ENCODE data around the gene LRRTM4. TPM values are rescaled to one million over a fixed set of nuclear protein-coding genes. Genes with fewer than 3 reads are reported as not detected.
A peak's percentile ranks its signal among the peaks of the same experiment; 100 is the strongest.

LRRTM4 gene
- total RNA-seq, 1 experiment from 2014 or later, result 0.13 TPM

DNA sequence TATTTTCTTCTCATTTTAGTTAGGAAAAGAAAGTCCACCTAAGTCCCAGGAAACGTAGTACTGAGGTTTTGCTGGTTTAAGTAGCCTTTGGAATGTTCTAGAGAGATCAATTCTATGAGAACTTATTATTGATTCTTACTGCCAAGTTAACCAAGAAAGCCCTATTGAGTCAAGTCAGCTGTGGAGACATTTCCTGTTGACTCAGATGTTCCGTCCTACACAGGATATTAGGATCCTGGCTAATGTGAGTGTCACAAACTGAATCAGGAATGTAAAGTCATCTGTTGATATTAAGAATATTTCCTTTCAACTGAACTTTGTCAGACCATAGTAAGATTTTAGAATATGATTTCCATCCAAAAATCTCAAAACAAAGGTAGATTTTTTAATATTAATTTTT is 654.3 kb downstream of the LRRTM4 start:
- TF ChIP-seq EZH2 (IDR thresholded peaks at IDR 0.05; ENCODE audit: borderline replicate concordance, low read depth, low read length, poor library complexity, severe bottlenecking), result no peak
- no peak for TF ChIP-seq CTCF (conservative IDR thresholded peaks at IDR 0.05; ENCODE audit: low read depth, low read length)
- DNase-seq (ENCODE audit: low spot score), result peak; percentile 77
- CTCF ChIA-PET, result no interaction called here
- intact Hi-C loops (cut with micrococcal nuclease; ENCODE audit: unreplicated experiment), result no loop called here
- BruUV-seq (replicated peaks), result no TSS peak
- Histone ChIP-seq H3K36me3 (ENCODE audit: insufficient read depth, low read length, poor library complexity, severe bottlenecking) (no peaks in the 10 kb centered on the region), H3K4me1 (ENCODE audit: insufficient read depth, low read length, poor library complexity, severe bottlenecking) (peaks cover 23% of the 10 kb centered on the region), H3K4me3 (ENCODE audit: low read depth, low read length, poor library complexity, severe bottlenecking) (no peak overlapping the region), H3K9me3 (ENCODE audit: low read depth, low read length, poor library complexity, severe bottlenecking) (no peaks in the 10 kb centered on the region), H3K27ac (ENCODE audit: low read depth, low read length, poor library complexity, severe bottlenecking) (peak overlapping the region; percentile 52), H3K27me3 (replicated peaks; ENCODE audit: insufficient read depth, low read depth, low read length, poor library complexity) (no peaks in the 10 kb centered on the region)
- POLR2A ChIA-PET (ENCODE audit: low non-redundant PET), result no interaction called here

DNA sequence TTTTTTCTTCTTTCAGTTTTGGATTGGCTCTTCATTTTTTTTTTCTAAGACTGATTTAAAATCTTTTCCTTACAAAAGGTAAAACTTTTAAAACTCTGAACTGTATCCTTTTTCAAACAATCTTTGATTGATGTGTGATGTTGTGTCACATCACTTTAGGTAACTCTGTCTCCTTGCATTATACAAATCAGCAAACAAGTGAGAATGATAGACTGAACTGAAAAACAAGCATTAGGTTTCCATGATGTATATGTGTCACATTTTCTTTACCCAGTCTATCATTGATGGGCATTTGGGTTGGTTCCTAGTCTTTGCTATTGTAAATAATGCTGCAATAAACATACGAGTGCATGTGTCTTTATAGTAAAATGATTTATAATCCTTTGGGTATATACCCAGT is 655.7 kb downstream of the LRRTM4 start:
- BruUV-seq (replicated peaks), result no TSS peak
- Histone ChIP-seq H3K9me3 (ENCODE audit: low read depth, low read length, poor library complexity, severe bottlenecking) (no peaks in the 10 kb centered on the region), H3K4me1 (ENCODE audit: insufficient read depth, low read length, poor library complexity, severe bottlenecking) (peaks cover 23% of the 10 kb centered on the region), H3K4me3 (ENCODE audit: low read depth, low read length, poor library complexity, severe bottlenecking) (no peak overlapping the region), H3K27me3 (replicated peaks; ENCODE audit: insufficient read depth, low read depth, low read length, poor library complexity) (no peaks in the 10 kb centered on the region), H3K27ac (ENCODE audit: low read depth, low read length, poor library complexity, severe bottlenecking) (no peak overlapping the region), H3K36me3 (ENCODE audit: insufficient read depth, low read length, poor library complexity, severe bottlenecking) (no peaks in the 10 kb centered on the region)
- POLR2A ChIA-PET (ENCODE audit: low non-redundant PET), result no interaction called here
- CTCF ChIA-PET, result no interaction called here
- no peak for DNase-seq (ENCODE audit: low spot score)
- TF ChIP-seq EZH2 (IDR thresholded peaks at IDR 0.05; ENCODE audit: borderline replicate concordance, low read depth, low read length, poor library complexity, severe bottlenecking) (no peak), CTCF (conservative IDR thresholded peaks at IDR 0.05; ENCODE audit: low read depth, low read length) (no peak)
- intact Hi-C loops (cut with micrococcal nuclease; ENCODE audit: unreplicated experiment), result no loop called here

- DNase-seq (ENCODE audit: low spot score), result no peak
- no peaks in the 10 kb centered on the region for H3K36me3 ChIP-seq (ENCODE audit: insufficient read depth, low read length, poor library complexity, severe bottlenecking)
- TF ChIP-seq EZH2 (IDR thresholded peaks at IDR 0.05; ENCODE audit: borderline replicate concordance, low read depth, low read length, poor library complexity, severe bottlenecking), result no peak
- TF ChIP-seq CTCF (conservative IDR thresholded peaks at IDR 0.05; ENCODE audit: low read depth, low read length), result no peak
- CTCF ChIA-PET, result no interaction called here
- intact Hi-C loops (cut with micrococcal nuclease; ENCODE audit: unreplicated experiment), result no loop called here
- no TSS peak for BruUV-seq (replicated peaks)
- POLR2A ChIA-PET (ENCODE audit: low non-redundant PET), result no interaction called here
- H3K4me3 ChIP-seq (ENCODE audit: low read depth, low read length, poor library complexity, severe bottlenecking), result no peak overlapping the region
- no peaks in the 10 kb centered on the region for H3K9me3 ChIP-seq (ENCODE audit: low read depth, low read length, poor library complexity, severe bottlenecking)
- no peak overlapping the region for H3K27ac ChIP-seq (ENCODE audit: low read depth, low read length, poor library complexity, severe bottlenecking)
- H3K27me3 ChIP-seq (replicated peaks; ENCODE audit: insufficient read depth, low read depth, low read length, poor library complexity), result no peaks in the 10 kb centered on the region
- peaks cover 6% of the 10 kb centered on the region for H3K4me1 ChIP-seq (ENCODE audit: insufficient read depth, low read length, poor library complexity, severe bottlenecking)
Measured at GRCh38 chr2:76862901-76863300, 659.3 kb downstream of the LRRTM4 start.

Measured in A673 (cell line).